GM23338 (cell line): ENCODE data around the gene SLC6A3.

Experiments used
- CREB1 ChIP-seq: fragments of 250-450 bp; sonication (Bioruptor Pico); IDR thresholded peaks from 2 replicates; pipeline ENCODE4 v1.5.0; 2020; ENCODE audit warnings: low read depth, mild to moderate bottlenecking, moderate library complexity
- EZH2 ChIP-seq: fragments of 200-600 bp; sonication (generic); IDR thresholded peaks from one replicate; pipeline ENCODE4 v1.8.0; 2017; ENCODE audit warnings: antibody characterized with exemption, mild to moderate bottlenecking, low read depth; ENCODE audit not compliant: unreplicated experiment
- EZH2phosphoT487 ChIP-seq: fragments of 200-600 bp; sonication (generic); IDR thresholded peaks from one replicate; pipeline ENCODE4 v1.8.1; 2018; ENCODE audit warnings: antibody characterized with exemption; ENCODE audit not compliant: unreplicated experiment
- JUNB ChIP-seq: IDR thresholded peaks from one replicate; pipeline ENCODE4 v1.6.1; 2016; ENCODE audit warnings: antibody characterized with exemption; ENCODE audit not compliant: unreplicated experiment
- NANOG ChIP-seq: IDR thresholded peaks from 2 replicates; pipeline ENCODE4 v1.6.1; 2016; ENCODE audit warnings: antibody characterized with exemption, borderline replicate concordance
- POLR2AphosphoS5 ChIP-seq: IDR thresholded peaks from 2 replicates; pipeline ENCODE4 v1.6.1; 2016; ENCODE audit warnings: antibody characterized with exemption, low read depth
- REST ChIP-seq: IDR thresholded peaks from one replicate; pipeline ENCODE4 v1.6.1; 2018; ENCODE audit warnings: antibody characterized with exemption; ENCODE audit not compliant: unreplicated experiment
- ZNF114 ChIP-seq: fragments of 250-450 bp; sonication (Bioruptor Pico); IDR thresholded peaks from 2 replicates; pipeline ENCODE4 v1.5.0; 2020; ENCODE audit warnings: mild to moderate bottlenecking, moderate library complexity
- ZNF331 ChIP-seq: fragments of 250-450 bp; sonication (Bioruptor Pico); IDR thresholded peaks from 2 replicates; pipeline ENCODE4 v1.5.0; 2020; ENCODE audit warnings: low read depth, mild to moderate bottlenecking, moderate library complexity
- TF ChIP-seq, protein P1 (sequence below), 2 experiments: fragments of 200-600 bp in 1 of 2; sonication (generic) in 1 of 2; conservative IDR thresholded peaks; 2 replicates each; pipeline versions ENCODE4 v1.5.1 to v1.6.1; 2016 to 2017; ENCODE audit warnings: antibody characterized with exemption in 2 of 2, low read depth in 2 of 2, mild to moderate bottlenecking in 2 of 2, moderate library complexity in 1 of 2
- TF ChIP-seq, protein P2 (sequence below): IDR thresholded peaks from 2 replicates; pipeline ENCODE4 v1.6.1; 2016; ENCODE audit warnings: antibody characterized with exemption

DNA sequence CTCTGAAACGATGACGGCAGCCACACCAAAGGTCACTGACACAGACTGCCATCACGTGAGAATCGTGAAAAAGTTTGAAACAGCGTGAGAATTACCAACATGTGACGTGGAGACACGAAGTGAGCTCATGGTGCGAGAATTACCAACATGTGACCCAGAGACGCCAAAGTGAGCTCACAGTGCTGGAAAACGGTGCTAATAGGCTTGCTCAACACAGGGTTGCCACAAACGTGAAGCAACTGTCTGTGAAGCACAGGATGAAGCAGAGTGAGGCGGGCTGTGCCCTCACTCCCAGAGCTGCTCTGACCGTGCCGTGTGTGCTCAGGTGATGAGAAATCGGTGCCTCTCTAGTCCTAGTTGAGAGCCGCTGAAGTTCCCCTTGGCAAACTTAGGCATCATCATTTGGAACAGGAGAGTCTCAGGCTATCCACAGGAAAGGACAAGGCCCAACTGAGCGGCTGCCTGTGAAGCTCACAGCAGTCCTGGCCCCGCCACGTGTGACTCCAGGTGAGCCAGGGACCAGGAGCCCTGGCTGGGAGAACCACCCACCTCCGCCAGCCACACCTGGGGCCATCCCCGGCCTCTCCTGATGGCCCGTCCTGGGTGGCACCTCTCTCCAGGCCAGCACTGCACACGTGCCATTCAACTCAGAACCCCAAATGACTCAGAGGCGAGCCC is 29.8 kb upstream of the SLC6A3 start:
- TF ChIP-seq, protein P1, sequence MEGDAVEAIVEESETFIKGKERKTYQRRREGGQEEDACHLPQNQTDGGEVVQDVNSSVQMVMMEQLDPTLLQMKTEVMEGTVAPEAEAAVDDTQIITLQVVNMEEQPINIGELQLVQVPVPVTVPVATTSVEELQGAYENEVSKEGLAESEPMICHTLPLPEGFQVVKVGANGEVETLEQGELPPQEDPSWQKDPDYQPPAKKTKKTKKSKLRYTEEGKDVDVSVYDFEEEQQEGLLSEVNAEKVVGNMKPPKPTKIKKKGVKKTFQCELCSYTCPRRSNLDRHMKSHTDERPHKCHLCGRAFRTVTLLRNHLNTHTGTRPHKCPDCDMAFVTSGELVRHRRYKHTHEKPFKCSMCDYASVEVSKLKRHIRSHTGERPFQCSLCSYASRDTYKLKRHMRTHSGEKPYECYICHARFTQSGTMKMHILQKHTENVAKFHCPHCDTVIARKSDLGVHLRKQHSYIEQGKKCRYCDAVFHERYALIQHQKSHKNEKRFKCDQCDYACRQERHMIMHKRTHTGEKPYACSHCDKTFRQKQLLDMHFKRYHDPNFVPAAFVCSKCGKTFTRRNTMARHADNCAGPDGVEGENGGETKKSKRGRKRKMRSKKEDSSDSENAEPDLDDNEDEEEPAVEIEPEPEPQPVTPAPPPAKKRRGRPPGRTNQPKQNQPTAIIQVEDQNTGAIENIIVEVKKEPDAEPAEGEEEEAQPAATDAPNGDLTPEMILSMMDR (conservative IDR thresholded peaks at IDR 0.05; ENCODE audit: low read depth in 2 of 2), result no peak
- TF ChIP-seq ZNF331 (no peak), EZH2phosphoT487 (no peak), POLR2AphosphoS5 (no peak), EZH2 (no peak), CREB1 (CRISPR knock-in tag) (no peak), REST (no peak), JUNB (no peak), NANOG (no peak), ZNF114 (no peak)
- TF ChIP-seq, protein P2, sequence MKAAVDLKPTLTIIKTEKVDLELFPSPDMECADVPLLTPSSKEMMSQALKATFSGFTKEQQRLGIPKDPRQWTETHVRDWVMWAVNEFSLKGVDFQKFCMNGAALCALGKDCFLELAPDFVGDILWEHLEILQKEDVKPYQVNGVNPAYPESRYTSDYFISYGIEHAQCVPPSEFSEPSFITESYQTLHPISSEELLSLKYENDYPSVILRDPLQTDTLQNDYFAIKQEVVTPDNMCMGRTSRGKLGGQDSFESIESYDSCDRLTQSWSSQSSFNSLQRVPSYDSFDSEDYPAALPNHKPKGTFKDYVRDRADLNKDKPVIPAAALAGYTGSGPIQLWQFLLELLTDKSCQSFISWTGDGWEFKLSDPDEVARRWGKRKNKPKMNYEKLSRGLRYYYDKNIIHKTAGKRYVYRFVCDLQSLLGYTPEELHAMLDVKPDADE, result no peak
